ENCODE results near the gene NHS. TPM values are rescaled to one million over a fixed set of nuclear protein-coding genes. Genes with fewer than 3 reads are reported as not detected.

Gene NHS
- total RNA-seq, 1 experiment from 2014 or later, result 6.2 TPM

DNA sequence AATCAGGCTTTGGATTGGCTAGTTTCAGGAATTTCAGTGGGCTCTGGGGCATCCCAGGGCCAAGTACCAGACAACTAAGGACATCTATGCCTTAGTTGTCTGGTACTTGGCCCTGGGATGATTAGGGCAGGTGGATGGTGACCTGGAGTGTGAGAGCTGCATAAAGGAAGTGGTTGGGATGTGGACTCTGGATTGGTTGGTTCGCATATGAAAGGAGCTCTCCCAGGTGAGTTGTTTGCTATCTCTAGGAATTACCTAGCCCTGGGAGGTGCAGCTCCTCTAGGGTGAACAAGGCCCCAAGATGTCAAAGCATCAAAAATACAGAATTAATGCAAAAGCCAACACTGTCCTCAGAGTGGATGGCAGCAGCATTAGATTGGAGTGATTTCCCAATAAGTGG, 109.6 kb downstream of the NHS start:
- BruUV-seq (replicated peaks), result no TSS peak
- Mint-ChIP-seq H3K4me1 (ENCODE audit: insufficient read depth, unreplicated experiment) (no peaks in the 10 kb centered on the region), H3K4me3 (ENCODE audit: unreplicated experiment) (no peak overlapping the region), H3K27me3 (ENCODE audit: insufficient read depth, unreplicated experiment) (no peaks in the 10 kb centered on the region), H3K36me3 (ENCODE audit: insufficient read depth, unreplicated experiment) (no peaks in the 10 kb centered on the region), H3K27ac (ENCODE audit: low read depth, unreplicated experiment) (no peak overlapping the region), H3K9me3 (ENCODE audit: unreplicated experiment) (no peaks in the 10 kb centered on the region)
- DNase-seq (ENCODE audit: unreplicated experiment), result no peak
- TF ChIP-seq, protein P1, sequence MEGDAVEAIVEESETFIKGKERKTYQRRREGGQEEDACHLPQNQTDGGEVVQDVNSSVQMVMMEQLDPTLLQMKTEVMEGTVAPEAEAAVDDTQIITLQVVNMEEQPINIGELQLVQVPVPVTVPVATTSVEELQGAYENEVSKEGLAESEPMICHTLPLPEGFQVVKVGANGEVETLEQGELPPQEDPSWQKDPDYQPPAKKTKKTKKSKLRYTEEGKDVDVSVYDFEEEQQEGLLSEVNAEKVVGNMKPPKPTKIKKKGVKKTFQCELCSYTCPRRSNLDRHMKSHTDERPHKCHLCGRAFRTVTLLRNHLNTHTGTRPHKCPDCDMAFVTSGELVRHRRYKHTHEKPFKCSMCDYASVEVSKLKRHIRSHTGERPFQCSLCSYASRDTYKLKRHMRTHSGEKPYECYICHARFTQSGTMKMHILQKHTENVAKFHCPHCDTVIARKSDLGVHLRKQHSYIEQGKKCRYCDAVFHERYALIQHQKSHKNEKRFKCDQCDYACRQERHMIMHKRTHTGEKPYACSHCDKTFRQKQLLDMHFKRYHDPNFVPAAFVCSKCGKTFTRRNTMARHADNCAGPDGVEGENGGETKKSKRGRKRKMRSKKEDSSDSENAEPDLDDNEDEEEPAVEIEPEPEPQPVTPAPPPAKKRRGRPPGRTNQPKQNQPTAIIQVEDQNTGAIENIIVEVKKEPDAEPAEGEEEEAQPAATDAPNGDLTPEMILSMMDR (IDR thresholded peaks at IDR 0.05; ENCODE audit: unreplicated experiment), result no peak
- intact Hi-C loops (cut with micrococcal nuclease), result no loop called here
- ChIA-PET CTCF (no interaction called here), POLR2A (interaction anchor here (0.7 kb wide), 1 partner anchor 41 kb away, joined by 4 read pairs; no protein-coding TSS in a partner anchor)

DNA sequence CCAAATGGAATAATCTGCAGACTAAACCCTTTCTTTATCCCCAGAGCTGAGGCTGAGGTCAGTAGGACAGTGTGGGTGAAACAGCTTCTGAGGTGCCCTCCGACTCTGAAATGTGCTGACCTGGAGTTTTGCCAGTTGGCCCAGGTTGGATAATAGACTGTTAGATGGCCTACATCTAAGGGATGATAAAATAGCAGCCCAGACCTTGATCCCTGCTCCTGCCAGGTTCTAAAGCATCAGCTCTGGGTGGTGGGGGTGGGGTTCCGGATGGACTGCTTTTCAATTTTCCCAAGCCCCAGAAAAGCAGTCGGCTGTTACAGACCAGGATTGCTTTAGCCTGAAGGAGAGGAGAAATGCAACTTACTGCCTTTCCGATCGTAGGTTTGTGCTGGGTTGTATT, 110.4 kb downstream of the NHS start:
- ChIA-PET POLR2A (interaction anchor here (0.7 kb wide), 1 partner anchor 42 kb away, joined by 4 read pairs; no protein-coding TSS in a partner anchor), CTCF (no interaction called here)
- no peak overlapping the region for H3K27ac Mint-ChIP-seq (ENCODE audit: low read depth, unreplicated experiment)
- H3K4me1 Mint-ChIP-seq (ENCODE audit: insufficient read depth, unreplicated experiment), result no peaks in the 10 kb centered on the region
- no peaks in the 10 kb centered on the region for H3K36me3 Mint-ChIP-seq (ENCODE audit: insufficient read depth, unreplicated experiment)
- no peaks in the 10 kb centered on the region for H3K27me3 Mint-ChIP-seq (ENCODE audit: insufficient read depth, unreplicated experiment)
- TF ChIP-seq, protein P1 (IDR thresholded peaks at IDR 0.05; ENCODE audit: unreplicated experiment), result no peak
- no TSS peak for BruUV-seq (replicated peaks)
- intact Hi-C loops (cut with micrococcal nuclease), result no loop called here
- no peaks in the 10 kb centered on the region for H3K9me3 Mint-ChIP-seq (ENCODE audit: unreplicated experiment)
- no peak for DNase-seq (ENCODE audit: unreplicated experiment)
- no peak overlapping the region for H3K4me3 Mint-ChIP-seq (ENCODE audit: unreplicated experiment)

DNA sequence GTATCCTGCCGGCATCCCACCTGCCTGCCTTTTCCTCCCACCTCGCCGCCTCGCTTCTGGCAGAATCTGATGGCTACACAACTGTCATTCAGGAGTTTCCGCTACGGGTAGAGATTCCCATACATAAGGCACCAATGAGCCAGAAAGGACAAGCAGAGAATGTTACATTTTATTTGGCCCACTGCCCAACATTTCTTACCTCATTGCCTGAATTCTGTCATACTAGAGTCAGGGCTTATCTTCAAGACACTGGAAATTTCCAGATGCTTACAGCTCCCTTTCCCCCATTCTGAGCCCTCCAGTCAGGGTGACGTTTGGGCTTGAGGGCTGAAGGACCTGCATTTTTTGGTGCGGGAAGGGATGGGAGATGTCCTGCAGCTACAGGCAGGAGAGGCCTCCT, 113.0 kb downstream of the NHS start:
- Mint-ChIP-seq H3K9me3 (ENCODE audit: unreplicated experiment) (peaks cover 9% of the 10 kb centered on the region), H3K36me3 (ENCODE audit: insufficient read depth, unreplicated experiment) (no peaks in the 10 kb centered on the region), H3K27ac (ENCODE audit: low read depth, unreplicated experiment) (no peak overlapping the region), H3K4me3 (ENCODE audit: unreplicated experiment) (no peak overlapping the region), H3K4me1 (ENCODE audit: insufficient read depth, unreplicated experiment) (no peaks in the 10 kb centered on the region), H3K27me3 (ENCODE audit: insufficient read depth, unreplicated experiment) (peaks cover 24% of the 10 kb centered on the region)
- peak; percentile 15 for DNase-seq (ENCODE audit: unreplicated experiment)
- intact Hi-C loops (cut with micrococcal nuclease), result no loop called here
- TF ChIP-seq, protein P1 (IDR thresholded peaks at IDR 0.05; ENCODE audit: unreplicated experiment), result no peak
- no TSS peak for BruUV-seq (replicated peaks)
- ChIA-PET CTCF (no interaction called here), POLR2A (no interaction called here)

DNA sequence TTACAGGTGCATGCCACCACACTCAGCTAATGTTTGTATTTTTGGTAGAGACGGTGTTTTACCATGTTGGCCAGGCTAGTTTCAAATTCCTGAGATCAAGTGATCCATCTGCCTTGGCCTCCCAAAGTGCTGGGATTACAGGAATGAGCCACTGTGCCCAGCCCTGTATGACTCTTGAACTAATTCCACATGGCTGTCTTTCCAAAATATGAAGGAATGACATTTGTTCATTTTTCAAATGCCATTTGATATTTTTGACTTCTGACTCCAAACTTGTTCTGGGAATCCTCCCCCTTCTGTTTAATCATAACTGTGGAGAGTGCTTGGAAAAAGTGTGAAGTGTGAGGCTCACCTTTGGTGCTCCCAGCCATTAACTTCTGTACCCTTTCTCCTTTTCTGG, 119.2 kb downstream of the NHS start:
- peaks cover 40% of the 10 kb centered on the region for H3K27me3 Mint-ChIP-seq (ENCODE audit: insufficient read depth, unreplicated experiment)
- H3K9me3 Mint-ChIP-seq (ENCODE audit: unreplicated experiment), result peaks cover 9% of the 10 kb centered on the region
- intact Hi-C loops (cut with micrococcal nuclease), result no loop called here
- POLR2A ChIA-PET, result no interaction called here
- no TSS peak for BruUV-seq (replicated peaks)
- TF ChIP-seq, protein P1 (IDR thresholded peaks at IDR 0.05; ENCODE audit: unreplicated experiment), result no peak
- no peak for DNase-seq (ENCODE audit: unreplicated experiment)
- CTCF ChIA-PET, result interaction anchor here (0.5 kb wide), 1 partner anchor 76 kb away, joined by 3 read pairs; no protein-coding TSS in a partner anchor
- H3K4me3 Mint-ChIP-seq (ENCODE audit: unreplicated experiment), result no peak overlapping the region
- H3K27ac Mint-ChIP-seq (ENCODE audit: low read depth, unreplicated experiment), result no peak overlapping the region
- H3K4me1 Mint-ChIP-seq (ENCODE audit: insufficient read depth, unreplicated experiment), result no peaks in the 10 kb centered on the region
- H3K36me3 Mint-ChIP-seq (ENCODE audit: insufficient read depth, unreplicated experiment), result no peaks in the 10 kb centered on the region
